ENCODE measurements around the gene PPIA.
"Not testable (repeated sequence)": the region's sequence is repeated elsewhere in the genome, so short reads cannot be mapped to it uniquely, and the experiment has no call there.

Gene PPIA

DNA sequence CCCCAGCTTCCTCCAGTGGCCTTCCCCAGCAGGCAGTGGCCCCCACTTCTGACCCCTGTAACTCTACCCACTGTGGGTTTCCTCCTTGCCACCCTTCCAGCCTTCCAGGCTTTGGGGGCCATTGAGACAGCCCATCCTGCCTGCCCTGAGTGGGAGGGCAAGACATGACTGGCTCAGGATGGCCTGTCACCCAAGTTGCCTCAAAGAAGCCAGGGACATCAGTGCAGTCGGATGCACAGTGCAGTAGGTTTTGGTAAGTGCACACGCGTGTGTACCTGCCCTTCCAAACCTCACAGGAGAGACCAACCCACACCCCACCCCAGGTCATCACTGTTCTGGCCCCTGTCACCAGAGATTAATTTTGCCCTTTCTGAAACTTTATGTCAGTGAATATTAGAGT lies 25.1 kb upstream of the PPIA start:
- H3K4me3 ChIP-seq (ENCODE audit: low read depth, low read length): no peak overlapping the region
- CTCF ChIA-PET: interaction anchor here (1.6 kb wide), 1 partner anchor 206 kb away, joined by 3 read pairs; no protein-coding TSS in a partner anchor
- POLR2A ChIA-PET: no interaction called here
- DNase-seq (ENCODE audit: low read depth, low spot score): no peak
- TF ChIP-seq, protein P1, sequence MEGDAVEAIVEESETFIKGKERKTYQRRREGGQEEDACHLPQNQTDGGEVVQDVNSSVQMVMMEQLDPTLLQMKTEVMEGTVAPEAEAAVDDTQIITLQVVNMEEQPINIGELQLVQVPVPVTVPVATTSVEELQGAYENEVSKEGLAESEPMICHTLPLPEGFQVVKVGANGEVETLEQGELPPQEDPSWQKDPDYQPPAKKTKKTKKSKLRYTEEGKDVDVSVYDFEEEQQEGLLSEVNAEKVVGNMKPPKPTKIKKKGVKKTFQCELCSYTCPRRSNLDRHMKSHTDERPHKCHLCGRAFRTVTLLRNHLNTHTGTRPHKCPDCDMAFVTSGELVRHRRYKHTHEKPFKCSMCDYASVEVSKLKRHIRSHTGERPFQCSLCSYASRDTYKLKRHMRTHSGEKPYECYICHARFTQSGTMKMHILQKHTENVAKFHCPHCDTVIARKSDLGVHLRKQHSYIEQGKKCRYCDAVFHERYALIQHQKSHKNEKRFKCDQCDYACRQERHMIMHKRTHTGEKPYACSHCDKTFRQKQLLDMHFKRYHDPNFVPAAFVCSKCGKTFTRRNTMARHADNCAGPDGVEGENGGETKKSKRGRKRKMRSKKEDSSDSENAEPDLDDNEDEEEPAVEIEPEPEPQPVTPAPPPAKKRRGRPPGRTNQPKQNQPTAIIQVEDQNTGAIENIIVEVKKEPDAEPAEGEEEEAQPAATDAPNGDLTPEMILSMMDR (IDR thresholded peaks at IDR 0.05; ENCODE audit: insufficient read depth, low read length, missing control alignments): no peak

DNA sequence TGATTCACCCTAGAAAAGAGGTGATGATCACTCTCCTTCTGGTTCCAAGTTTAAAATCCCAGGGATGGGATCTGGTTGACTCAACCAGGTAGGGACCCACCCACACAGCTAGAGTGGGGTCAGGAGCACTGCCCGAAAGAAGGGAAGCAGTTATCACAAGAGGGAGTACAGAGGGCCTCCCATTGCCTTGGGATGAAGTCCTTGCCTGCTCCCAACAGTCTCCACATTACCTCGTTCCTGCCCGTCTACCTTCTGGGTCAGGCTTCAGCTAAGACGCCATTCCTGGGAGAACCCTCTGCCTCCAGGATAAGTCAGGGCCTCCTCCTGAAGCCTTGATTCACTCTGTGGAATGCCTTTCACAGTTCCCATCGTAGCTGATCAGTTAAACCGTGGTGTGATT lies 24.0 kb upstream of the PPIA start:
- TF ChIP-seq, protein P1 (IDR thresholded peaks at IDR 0.05; ENCODE audit: insufficient read depth, low read length, missing control alignments): no peak
- ChIA-PET CTCF (interaction anchor here (1.3 kb wide), 1 partner anchor 26 kb away, joined by 3 read pairs; no protein-coding TSS in a partner anchor), POLR2A (no interaction called here)
- no peak overlapping the region for H3K4me3 ChIP-seq (ENCODE audit: low read depth, low read length)
- DNase-seq (ENCODE audit: low read depth, low spot score): no peak

DNA sequence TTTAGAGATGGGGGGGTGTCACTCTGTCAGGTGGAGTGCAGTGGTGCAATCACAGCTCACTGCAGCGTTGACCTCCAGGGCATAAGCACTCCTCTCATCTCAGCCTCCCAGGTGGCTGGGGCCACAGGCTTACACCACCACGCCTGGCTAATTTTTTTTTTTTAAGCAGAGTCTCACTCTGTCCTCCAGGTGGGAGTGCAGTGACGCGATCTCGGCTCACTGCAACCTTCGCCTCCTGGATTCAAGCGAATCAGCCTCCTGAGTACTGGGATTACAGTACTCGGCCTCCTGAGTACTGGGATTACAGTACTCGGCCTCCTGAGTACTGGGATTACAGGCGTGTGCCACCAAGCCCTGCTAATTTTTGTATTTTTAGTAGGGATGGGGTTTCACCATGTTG lies 23.6 kb upstream of the PPIA start:
- DNase-seq (ENCODE audit: low read depth, low spot score): no peak
- TF ChIP-seq, protein P1 (IDR thresholded peaks at IDR 0.05; ENCODE audit: insufficient read depth, low read length, missing control alignments): no peak
- ChIA-PET CTCF (interaction anchor here (1.3 kb wide), 1 partner anchor 26 kb away, joined by 3 read pairs; no protein-coding TSS in a partner anchor), POLR2A (no interaction called here)
- H3K4me3 ChIP-seq (ENCODE audit: low read depth, low read length): no peak overlapping the region

DNA sequence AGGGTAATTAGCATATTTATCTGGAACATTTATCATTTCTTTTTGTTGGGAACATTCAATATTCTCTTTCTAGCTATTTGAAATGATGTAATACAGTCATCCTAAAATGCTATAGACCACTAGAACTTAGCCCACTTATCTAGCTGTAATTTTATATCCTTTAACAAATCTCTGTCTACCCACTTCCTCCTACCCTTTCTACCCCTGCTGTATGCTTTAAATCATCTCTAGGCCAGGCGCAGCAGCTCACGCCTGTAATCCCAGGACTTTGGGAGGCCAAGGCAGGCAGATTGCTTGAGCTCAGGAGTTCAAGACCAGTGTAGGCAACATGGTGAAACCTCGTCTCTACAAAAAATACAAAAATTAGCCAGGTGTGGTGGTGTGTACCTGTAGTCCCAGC lies 22.0 kb upstream of the PPIA start:
- CTCF ChIA-PET: interaction anchor here (0.8 to 0.9 kb wide), 3 partner anchors 10 to 210 kb away, joined by 3 read pairs; no protein-coding TSS in a partner anchor
- POLR2A ChIA-PET; H3K4me3 ChIP-seq (ENCODE audit: low read depth, low read length); DNase-seq (ENCODE audit: low read depth, low spot score): not testable (repeated sequence)

DNA sequence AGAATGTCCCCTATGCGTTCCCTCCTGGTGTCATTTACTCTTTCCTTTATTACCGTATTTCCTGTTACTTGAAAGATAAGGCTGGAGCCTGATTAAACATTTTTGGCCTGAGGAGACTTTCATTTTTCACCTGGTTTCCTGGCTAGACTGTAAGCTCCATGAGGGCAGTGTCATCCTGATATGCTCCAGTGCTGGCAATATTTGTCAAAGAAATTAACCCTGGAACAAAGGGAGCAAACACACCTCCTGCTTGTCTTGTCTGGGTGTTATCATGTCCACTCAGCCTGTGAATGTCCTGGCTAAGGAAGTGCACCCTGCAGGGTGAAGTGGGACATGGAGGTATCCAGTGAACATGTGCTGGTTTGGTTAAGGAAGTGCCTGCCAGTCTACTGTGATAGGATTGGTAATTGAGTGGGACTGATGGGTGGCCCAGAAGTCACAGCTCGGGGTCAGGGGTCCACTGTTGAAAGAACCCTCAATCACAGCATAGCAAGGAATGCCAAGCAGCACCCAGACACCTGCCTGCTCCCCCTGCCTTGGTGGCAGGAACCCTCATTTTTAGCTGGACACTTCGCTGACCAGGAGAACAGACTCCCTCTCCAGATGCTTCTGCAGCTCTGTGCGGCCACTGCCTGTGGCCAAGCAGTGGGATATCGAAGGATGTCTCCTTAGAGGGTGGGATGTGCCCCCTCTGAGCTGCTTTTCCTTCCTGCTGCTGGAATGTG lies 20.9 kb upstream of the PPIA start:
- no peak overlapping the region for H3K4me3 ChIP-seq (ENCODE audit: low read depth, low read length)
- ChIA-PET POLR2A (no interaction called here), CTCF (no interaction called here)
- TF ChIP-seq, protein P1 (IDR thresholded peaks at IDR 0.05; ENCODE audit: insufficient read depth, low read length, missing control alignments): no peak
- no peak for DNase-seq (ENCODE audit: low read depth, low spot score)

DNA sequence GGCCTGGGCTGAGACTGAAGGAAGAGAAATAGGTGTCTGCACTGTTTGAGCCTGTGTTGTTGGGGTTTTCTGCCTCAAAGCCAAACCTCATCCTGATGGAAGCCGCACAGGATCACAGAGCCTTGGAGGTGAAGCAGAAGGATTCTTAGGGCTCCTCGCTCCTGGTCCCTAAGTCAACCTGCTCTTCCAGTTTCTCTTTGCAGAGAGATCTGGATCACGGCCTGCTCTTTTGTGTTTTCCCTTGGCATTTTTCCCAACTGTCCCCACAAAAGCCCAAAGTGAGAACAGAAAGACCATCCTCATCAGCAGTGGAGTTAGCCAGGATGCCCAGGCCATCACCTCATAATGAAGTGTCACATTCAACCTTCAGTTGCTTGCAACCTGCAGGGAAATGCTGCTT lies 20.3 kb upstream of the PPIA start:
- DNase-seq (ENCODE audit: low read depth, low spot score): no peak
- CTCF ChIA-PET: no interaction called here
- no peak overlapping the region for H3K4me3 ChIP-seq (ENCODE audit: low read depth, low read length)
- POLR2A ChIA-PET: no interaction called here
- TF ChIP-seq, protein P1 (IDR thresholded peaks at IDR 0.05; ENCODE audit: insufficient read depth, low read length, missing control alignments): no peak

DNA sequence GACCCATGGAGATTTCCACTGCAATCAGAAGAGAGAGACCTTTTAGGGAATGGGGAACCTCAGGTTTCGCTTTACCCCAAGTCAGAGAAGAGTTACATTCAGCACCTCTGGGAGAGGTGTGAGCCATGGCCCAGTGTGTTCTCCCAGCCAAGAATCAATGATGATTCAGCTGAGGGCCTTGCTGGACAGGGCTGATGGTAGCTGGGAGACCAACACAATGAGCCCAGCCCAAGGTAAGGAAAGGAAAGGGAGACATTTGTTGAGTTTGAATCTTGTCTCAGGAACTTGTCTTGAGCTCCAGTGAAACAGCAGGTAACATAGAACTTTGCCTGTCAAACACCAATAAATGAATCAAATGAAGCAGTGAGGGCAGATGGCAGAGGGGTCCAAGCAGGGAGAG lies 14.0 kb upstream of the PPIA start:
- no peak overlapping the region for H3K4me3 ChIP-seq (ENCODE audit: low read depth, low read length)
- TF ChIP-seq, protein P1 (IDR thresholded peaks at IDR 0.05; ENCODE audit: insufficient read depth, low read length, missing control alignments): no peak
- ChIA-PET CTCF (no interaction called here), POLR2A (no interaction called here)
- DNase-seq (ENCODE audit: low read depth, low spot score): no peak

Data from AG04449 (cell line).